HL-60/S4 treated with phorbol 12-myristate 13-acetate at 8.2 ng/mL for 4 days and 3 days (cell line): ENCODE results near the gene CALCOCO1.

ENCODE experiments used
- in situ Hi-C: fragments of 300-500 bp; cut with MboI; formaldehyde crosslinking; loops from 2 replicates; pipeline ENCODE4 v1.15.0; 2022; ENCODE audit warnings: low sequenced_read_pairs

The CALCOCO1 gene

GRCh38 chr12:53754188-53754585 lies 26.9 kb upstream of the CALCOCO1 start:
- in situ Hi-C loops: loop anchor here (25.0 kb wide), 1 partner anchor 458 kb away; no protein-coding TSS in a partner anchor

GRCh38 chr12:53752621-53753020 lies 25.4 kb upstream of the CALCOCO1 start:
- in situ Hi-C loops: loop anchor here (25.0 kb wide), 1 partner anchor 460 kb away; no protein-coding TSS in a partner anchor

GRCh38 chr12:53752192-53752601 lies 24.9 kb upstream of the CALCOCO1 start:
- in situ Hi-C loops: loop anchor here (25.0 kb wide), 1 partner anchor 460 kb away; no protein-coding TSS in a partner anchor

GRCh38 chr12:53751336-53752191 lies 24.3 kb upstream of the CALCOCO1 start, which contains the start of gene CISTR:
CISTR (minus strand) TSS chr12:53751979.
- in situ Hi-C loops: loop anchor here (25.0 kb wide), 1 partner anchor 461 kb away; no protein-coding TSS in a partner anchor

DNA sequence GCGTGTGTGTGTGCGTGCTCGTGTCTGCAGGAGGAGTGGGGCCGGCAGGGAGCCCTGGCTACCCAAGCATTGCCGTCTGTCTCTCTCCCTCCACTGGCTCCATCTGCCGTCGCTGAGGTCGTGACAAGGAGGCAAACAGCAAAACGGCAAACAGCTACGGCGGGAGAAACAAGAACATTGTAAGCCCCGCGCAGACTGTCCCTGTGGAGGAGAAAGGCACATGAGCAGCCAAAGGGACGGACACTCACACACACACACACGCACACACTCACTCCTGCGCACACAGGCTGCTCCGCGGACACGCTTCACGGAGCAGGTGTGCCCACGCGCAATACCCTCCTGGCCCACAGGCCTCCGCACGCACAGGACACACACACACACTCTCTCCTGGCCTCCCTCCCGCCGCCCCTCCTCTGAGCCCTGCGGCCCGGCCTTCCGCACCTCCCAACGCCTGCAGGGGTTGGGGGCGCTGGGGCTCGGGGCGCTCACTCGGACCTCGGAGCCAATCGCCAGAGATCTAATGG lies 23.6 kb upstream of the CALCOCO1 start:
- in situ Hi-C loops: loop anchor here (25.0 kb wide), 1 partner anchor 461 kb away; no protein-coding TSS in a partner anchor

DNA sequence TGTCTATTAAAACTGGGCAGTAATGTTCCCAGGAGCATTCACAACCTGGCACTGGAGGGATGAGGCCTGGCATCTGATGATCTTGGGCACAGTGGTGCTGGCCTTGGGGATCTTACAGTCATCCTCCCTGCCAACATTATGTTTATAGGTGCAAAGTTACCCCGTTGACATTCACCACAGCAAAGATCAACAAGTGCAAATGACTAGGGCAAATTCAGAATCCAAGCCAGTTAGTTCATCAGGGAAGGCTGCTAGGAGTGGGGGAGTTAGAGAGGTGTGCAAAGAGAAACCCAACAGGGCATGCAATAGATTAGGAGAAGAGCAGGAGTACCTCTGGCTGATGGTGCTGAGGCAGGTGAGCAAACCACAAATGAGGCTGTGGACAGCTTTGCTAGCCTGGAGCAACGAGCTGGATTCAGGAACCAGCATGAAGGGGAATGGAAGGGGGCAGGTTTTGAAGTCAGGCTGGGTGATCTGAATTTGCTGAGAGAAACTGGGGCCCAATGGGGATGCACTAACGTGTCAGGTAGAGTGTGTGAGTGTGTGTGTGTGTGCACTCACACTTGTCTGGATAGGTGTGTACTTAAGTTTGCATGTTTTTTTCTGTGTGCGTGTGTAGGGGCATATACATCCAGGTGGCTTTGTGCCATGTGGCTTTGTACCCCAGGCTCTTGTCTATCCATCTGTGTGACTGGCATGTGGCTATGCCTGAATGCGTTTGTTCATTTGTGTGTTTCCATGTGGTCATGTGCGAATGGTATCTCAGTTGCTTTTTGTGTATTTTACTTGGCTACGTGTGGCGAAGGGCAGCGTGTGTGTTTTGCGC lies 22.9 kb upstream of the CALCOCO1 start:
- in situ Hi-C loops: loop anchor here (10.0 to 25.0 kb wide), 2 partner anchors 55 to 462 kb away; no protein-coding TSS in a partner anchor

DNA sequence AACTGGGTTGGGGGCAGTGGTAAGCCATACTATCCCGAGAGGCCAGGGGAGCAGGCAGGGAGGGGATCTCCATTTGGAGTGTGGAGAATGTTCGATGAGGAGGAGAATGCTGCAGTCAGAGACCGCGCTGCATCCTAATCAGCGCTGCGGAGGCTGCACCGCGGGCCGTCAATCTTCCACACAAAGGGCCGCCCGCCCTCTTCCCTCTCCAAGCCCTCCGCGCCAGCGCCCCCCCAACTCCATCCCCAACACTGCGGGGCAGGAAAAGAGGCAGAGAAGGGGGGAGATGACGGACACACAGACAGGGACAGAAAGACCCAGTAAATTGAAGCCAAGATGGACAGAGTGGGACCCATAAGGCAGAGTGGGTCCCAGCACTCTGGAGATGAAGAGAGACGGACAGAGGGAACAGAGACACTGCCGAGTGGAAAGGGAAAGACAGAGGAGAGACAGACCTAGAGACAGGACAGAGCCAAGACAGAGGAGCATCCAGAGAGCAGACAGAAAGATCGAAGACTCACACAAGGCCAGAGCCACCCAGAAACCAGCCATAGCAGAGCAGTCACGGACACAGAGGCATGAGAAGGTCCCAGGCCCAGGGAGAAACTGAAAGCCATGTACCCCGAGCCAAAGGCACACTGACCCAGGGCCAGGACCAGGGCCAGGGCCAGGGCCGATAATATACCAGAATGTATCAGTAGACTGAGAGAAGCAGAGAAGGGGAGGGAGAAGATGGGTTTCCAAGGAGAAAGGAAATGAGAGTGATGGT lies 21.0 kb upstream of the CALCOCO1 start:
- in situ Hi-C loops: loop anchor here (10.0 kb wide), 1 partner anchor 53 kb away; no protein-coding TSS in a partner anchor

GRCh38 chr12:53747095-53747494 lies 19.8 kb upstream of the CALCOCO1 start:
- in situ Hi-C loops: loop anchor here (10.0 kb wide), 1 partner anchor 52 kb away; no protein-coding TSS in a partner anchor

DNA sequence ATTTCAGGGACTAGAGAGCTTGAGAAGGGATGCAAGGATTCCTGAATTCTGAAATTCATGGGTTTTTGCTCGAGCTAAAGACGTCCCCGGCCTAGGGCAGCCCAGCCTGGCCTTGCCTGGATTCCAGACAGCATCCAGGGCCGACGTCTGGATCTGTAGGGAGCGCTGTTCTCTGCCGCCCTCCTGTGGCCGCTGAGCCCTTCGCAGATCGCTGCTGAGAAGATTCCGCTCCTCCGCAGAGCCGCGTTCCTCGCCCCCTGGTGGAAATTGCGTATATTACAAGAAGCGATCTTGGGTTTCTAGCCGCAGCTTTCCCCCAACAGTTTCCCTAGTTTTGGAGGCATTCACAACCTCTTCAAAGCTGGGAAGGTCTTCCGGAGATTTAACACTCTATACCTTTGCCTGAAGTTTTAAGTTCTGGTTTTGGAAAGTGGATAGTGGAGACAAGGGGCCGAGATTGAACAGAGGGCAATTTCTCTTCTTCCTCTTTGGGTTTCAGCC lies 19.4 kb upstream of the CALCOCO1 start:
- in situ Hi-C loops: loop anchor here (10.0 kb wide), 1 partner anchor 52 kb away; no protein-coding TSS in a partner anchor

DNA sequence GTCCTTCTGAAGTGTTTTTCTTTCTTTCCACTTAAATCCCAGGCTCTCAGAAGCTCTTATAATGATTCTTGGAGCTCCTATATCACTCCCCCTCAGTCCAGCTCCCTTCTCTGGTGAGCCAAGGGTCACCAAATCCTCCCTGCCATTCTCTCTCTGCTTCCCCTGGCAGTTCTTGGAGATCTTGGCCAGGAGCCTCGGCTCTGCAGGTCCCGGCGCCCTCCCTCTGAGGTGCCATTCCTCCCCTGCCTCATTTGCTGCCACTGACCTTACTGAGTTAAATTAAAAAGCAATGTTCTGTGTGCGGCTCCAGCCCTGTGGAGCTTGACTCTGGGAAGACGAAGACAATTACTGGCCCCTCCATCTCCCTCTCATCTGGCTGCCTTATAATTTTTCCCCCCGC lies 17.5 kb upstream of the CALCOCO1 start:
- in situ Hi-C loops: loop anchor here (10.0 kb wide), 1 partner anchor 50 kb away; no protein-coding TSS in a partner anchor

DNA sequence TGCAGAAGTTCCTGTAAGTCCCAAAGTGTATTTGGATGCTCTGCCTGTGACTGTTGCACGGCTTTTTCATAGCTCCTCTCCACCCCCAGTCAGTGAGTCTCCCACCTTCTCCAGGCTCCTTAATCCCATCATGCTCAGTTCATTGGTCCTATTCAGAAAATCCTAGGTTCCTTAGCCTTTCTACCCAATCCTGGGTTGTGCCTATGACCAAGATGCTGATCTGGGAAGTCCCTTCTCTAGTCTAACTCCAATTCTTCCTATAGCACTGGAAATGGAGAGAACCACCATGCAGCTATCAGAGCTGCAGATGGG lies 16.8 kb upstream of the CALCOCO1 start:
- in situ Hi-C loops: loop anchor here (10.0 kb wide), 1 partner anchor 49 kb away; no protein-coding TSS in a partner anchor

DNA sequence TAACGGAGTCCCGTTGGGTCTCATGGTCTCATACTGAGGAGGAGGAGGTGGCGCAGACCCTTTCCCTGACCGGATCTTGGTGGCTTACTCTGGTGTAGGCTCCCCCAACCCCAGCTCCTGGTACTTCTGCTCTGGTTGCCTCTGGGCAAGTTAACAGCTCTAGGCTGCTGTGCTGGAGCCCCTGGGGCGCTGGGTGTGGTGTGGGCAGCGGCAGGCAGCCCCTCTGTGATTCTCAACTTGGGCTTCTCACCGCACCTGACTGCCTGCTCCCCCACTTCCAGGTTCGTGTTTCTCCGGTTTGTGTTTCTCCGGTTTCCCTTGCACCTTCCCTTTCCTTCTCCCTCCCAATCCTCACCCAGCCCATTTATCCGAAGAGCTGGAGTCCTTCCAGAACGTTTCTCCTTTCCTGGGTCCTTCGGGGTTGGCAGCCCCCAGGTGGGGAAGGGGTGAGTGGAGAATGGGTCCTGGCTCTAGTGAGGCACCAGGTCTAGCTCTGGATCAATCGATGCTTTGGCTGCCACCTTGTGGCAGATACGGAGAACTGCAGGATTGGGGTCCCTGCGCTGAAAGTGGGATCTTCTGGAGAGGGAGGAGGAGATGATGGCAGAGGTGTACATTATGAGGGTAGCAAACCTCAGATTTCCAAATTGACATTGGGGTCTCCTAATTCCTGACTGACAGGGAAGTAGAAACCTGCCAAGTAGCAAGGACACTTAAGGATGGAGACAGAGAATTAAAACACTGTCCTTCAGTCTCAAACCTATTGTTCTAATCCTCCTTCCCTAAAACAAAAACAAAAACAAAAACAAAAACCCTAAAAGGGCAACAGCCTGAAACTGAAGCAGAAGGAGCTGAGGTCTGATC lies 16.2 kb upstream of the CALCOCO1 start:
- in situ Hi-C loops: loop anchor here (10.0 kb wide), 1 partner anchor 49 kb away; no protein-coding TSS in a partner anchor

- in situ Hi-C loops: loop anchor here (10.0 kb wide), 1 partner anchor 45 kb away; no protein-coding TSS in a partner anchor
Measured at GRCh38 chr12:53740130-53740491, 12.9 kb upstream of the CALCOCO1 start.

DNA sequence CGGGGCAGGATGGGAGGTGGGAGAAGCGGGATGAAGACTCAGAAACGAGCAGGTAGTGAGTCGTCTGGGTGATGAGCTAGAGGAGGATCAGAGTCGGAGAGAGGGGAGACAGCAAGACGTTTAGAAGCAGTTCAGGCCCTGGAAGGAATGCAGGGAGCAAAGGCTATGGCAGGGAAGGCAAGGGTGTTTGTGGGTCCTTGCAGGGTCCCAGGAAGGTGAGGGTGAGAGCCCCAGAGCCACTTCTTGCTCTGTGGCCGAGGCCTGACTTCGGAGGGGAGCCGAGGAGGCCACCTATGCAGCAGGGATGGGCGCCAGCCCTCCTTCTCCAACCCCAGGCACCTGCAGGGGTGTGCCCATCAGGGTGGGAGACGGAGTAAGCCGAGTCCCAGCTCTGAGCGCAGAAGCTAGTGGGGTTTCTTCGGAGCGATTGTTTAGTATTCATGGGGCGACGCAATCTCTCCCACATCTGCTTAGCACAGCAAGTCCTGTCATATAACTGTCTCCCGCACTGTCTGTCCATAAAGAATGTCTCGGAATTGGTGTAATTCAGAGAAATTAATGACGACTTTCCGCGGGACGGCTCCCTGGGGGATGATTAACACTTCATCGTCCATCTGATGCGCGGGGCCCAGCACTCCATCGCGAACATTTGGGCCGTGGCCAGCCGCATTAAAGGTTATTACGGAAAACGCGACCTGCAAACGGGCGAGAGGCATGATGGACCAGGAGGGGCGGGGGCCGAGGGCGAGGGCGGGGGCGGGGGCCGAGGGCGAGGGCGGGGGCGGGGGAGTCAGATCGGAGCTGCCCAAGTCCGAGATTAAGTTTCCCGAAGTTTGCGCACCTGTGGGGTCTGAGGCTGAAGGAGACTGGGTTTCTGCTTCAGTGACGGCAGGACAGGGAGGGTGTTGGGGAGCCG lies 12.2 kb upstream of the CALCOCO1 start:
- in situ Hi-C loops: loop anchor here (10.0 kb wide), 1 partner anchor 45 kb away; no protein-coding TSS in a partner anchor

DNA sequence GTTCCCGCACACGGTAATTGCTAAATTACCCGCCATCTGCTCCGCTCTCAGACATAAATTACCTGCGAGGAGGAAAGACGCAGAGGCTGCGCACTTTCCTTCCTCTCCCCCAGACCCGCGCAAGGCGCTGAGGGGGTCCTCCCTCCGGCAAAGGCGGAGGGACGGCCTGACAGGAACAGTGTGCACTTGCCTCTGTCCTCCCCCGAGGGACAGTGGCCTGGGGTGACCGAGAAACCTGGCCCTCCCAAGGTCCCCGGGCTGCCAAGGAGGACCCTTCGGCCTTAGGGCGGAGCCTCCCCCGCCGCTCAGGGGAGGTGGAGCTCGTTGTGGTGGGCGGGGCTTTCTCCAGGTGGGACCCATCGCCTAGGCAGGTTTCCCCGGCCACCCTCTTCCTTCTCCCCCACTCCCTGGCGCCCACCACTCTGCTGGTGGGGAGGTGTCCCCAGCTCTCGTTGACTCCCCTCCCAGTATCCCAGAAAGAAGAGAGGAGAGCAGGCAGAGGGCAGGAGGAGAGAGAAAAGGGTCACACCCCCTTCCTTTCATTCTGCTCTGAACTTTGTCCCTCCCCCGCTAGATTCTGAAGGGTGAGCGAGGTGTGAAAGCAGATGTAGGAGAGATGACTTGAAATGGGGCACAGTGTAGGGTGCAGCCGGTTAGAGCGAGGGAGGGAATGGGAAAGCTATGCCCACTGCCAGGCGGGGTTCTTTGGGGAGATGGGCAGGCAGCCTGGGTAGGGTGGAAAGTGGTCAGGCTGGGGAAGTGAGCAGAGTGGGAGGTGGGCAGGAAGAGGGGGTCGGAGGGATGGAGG lies 11.4 kb upstream of the CALCOCO1 start:
- in situ Hi-C loops: no loop called here

DNA sequence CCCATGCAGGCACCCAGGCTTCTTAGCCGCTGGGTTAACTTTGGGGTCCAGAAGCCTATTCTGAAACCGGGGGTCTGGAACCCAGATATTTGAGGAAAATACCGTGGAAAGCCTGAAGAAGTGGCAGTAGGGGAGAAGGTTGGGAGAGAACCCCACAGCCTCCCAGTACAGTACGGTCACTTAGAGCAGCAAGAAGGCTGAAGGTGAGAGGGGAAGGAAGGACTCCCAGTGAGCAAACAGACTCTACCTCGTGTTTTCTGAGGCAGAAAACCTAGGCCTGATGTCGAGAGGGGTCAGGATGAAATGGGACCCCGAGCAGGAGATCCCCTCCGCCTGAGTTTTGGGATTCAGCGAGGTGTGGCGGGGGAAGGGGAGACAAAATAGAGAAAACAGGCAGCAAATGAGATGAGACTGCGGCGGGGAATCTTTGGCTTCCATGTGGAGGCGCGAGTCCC lies 10.7 kb upstream of the CALCOCO1 start:
- in situ Hi-C loops: no loop called here
